ENCODE results near the gene VASP. TPM values are rescaled to one million over a fixed set of nuclear protein-coding genes. Genes with fewer than 3 reads are reported as not detected.
A peak's percentile ranks its signal among the peaks of the same experiment; 100 is the strongest.

VASP gene
- total and polyA plus RNA-seq, 9 of the 15 experiments (the other 6 are each of a cell fraction or from before 2014, with no cell fraction given): 16.7 to 261 (median 112) TPM

DNA sequence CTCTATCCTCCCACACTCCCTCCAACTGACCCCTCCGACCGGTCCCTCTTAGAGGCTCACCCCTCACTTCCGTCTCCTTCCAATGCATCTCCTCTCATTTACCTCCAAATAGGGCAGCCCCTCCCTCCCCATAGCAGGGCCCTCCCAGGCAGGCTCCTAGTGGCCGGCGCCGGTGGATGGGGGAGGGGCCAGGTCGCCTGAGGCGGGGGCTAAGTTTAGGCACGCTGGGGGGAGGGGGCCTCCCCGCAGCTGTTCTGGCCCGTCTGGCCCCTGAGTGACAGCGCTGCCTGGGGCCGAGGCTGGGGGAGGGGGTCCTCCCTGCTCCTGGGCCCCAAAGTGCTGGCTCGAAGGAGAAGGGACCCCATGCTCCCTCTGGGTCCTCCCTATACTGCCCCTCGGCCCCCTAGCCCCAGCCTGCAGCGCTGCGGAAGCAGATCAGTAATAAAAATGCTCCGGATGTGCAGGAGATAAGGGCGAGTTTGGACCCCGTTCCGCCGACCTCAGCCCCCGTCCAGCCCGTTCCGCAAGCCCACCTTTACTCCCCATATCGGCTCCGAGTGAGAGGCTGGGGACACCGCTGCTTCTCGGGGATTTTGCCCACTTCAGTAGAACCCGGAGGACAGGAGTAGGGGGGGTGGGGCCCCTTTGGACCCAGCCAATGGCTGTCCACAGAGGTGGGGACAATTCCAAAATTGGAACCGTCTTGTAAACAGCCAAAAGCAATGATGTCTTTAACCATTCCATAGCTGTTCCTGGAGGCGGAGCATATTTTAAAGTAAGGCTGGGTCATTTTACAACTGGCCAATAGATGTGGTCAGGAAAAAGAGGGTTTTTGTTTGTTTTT lies 14.4 kb upstream of the VASP start (continued):
- TF ChIP-seq, protein P1, sequence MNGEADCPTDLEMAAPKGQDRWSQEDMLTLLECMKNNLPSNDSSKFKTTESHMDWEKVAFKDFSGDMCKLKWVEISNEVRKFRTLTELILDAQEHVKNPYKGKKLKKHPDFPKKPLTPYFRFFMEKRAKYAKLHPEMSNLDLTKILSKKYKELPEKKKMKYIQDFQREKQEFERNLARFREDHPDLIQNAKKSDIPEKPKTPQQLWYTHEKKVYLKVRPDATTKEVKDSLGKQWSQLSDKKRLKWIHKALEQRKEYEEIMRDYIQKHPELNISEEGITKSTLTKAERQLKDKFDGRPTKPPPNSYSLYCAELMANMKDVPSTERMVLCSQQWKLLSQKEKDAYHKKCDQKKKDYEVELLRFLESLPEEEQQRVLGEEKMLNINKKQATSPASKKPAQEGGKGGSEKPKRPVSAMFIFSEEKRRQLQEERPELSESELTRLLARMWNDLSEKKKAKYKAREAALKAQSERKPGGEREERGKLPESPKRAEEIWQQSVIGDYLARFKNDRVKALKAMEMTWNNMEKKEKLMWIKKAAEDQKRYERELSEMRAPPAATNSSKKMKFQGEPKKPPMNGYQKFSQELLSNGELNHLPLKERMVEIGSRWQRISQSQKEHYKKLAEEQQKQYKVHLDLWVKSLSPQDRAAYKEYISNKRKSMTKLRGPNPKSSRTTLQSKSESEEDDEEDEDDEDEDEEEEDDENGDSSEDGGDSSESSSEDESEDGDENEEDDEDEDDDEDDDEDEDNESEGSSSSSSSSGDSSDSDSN (IDR thresholded peaks at IDR 0.05; ENCODE audit: borderline replicate concordance in 1 of 2, low read depth in 2 of 2, low read length in 2 of 2): 0 out of 4 replicates have a peak, but pooled peaks of 1 of the 2 experiments have one; percentile 11
- TF ChIP-seq ZNF695 (CRISPR knock-in tag; IDR thresholded peaks at IDR 0.05) (no peak), MTA2 (IDR thresholded peaks at IDR 0.05; ENCODE audit: low read depth) (no peak), ZFP30 (CRISPR knock-in tag; IDR thresholded peaks at IDR 0.05; ENCODE audit: borderline replicate concordance) (no peak), STAT5A (IDR thresholded peaks at IDR 0.05; ENCODE audit: borderline replicate concordance, low read length) (no peak), ZNF274 (IDR thresholded peaks at IDR 0.05; ENCODE audit: borderline replicate concordance, low read depth, low read length) (no peak), MYBL2 (IDR thresholded peaks at IDR 0.05; ENCODE audit: low read depth) (no peak), MYBL2 (CRISPR knock-in tag; IDR thresholded peaks at IDR 0.05; ENCODE audit: borderline replicate concordance) (no peak), ZNF23 (CRISPR knock-in tag; IDR thresholded peaks at IDR 0.05) (no peak), ZNF76 (CRISPR knock-in tag; IDR thresholded peaks at IDR 0.05; ENCODE audit: borderline replicate concordance) (no peak), CBX3 (IDR thresholded peaks at IDR 0.05; ENCODE audit: borderline replicate concordance in 1 of 2, low read length in 2 of 2) (no peak; a peak in 1 of 3 replicates), XRCC5 (IDR thresholded peaks at IDR 0.05; ENCODE audit: low read depth, low read length) (0 out of 2 replicates have a peak, but pooled peaks have one; percentile 51), ZNF764 (CRISPR knock-in tag; IDR thresholded peaks at IDR 0.05; ENCODE audit: low read depth) (no peak), ZNF121 (CRISPR knock-in tag; conservative IDR thresholded peaks at IDR 0.05) (0 out of 2 replicates have a peak, but pooled peaks have one; percentile 12)
- TF ChIP-seq, protein P2, sequence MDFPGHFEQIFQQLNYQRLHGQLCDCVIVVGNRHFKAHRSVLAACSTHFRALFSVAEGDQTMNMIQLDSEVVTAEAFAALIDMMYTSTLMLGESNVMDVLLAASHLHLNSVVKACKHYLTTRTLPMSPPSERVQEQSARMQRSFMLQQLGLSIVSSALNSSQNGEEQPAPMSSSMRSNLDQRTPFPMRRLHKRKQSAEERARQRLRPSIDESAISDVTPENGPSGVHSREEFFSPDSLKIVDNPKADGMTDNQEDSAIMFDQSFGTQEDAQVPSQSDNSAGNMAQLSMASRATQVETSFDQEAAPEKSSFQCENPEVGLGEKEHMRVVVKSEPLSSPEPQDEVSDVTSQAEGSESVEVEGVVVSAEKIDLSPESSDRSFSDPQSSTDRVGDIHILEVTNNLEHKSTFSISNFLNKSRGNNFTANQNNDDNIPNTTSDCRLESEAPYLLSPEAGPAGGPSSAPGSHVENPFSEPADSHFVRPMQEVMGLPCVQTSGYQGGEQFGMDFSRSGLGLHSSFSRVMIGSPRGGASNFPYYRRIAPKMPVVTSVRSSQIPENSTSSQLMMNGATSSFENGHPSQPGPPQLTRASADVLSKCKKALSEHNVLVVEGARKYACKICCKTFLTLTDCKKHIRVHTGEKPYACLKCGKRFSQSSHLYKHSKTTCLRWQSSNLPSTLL (IDR thresholded peaks at IDR 0.05): 0 out of 2 replicates have a peak, but pooled peaks have one; percentile 34
- TF ChIP-seq, protein P3, sequence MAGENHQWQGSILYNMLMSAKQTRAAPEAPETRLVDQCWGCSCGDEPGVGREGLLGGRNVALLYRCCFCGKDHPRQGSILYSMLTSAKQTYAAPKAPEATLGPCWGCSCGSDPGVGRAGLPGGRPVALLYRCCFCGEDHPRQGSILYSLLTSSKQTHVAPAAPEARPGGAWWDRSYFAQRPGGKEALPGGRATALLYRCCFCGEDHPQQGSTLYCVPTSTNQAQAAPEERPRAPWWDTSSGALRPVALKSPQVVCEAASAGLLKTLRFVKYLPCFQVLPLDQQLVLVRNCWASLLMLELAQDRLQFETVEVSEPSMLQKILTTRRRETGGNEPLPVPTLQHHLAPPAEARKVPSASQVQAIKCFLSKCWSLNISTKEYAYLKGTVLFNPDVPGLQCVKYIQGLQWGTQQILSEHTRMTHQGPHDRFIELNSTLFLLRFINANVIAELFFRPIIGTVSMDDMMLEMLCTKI (IDR thresholded peaks at IDR 0.05; ENCODE audit: partially characterized antibody): no peak

Measured in K562 (cell line).